WTC11 (cell line): Measurements from ENCODE around the gene ASS1. TPM values are rescaled to one million over a fixed set of nuclear protein-coding genes. Genes with fewer than 3 reads are reported as not detected.

ENCODE experiments used
- ATAC-seq: fragments of 200-7000 bp; cut with Tn5 transposase; 2 replicates; pipeline ENCODE4 v1.10.0; 2021; ENCODE audit warnings: mild to moderate bottlenecking, moderate library complexity
- CTCF ChIA-PET: fragments of 300-600 bp; sonication (Branson Sonifier 250); formaldehyde crosslinking; loops from one replicate; lab custom pipeline; 2021; ENCODE audit warnings: antibody characterized with exemption; lab: Charles Lee
- POLR2A ChIA-PET: fragments of 350-600 bp; sonication (Branson Sonifier 250); formaldehyde crosslinking; loops from one replicate; lab custom pipeline; 2021; ENCODE audit warnings: antibody characterized with exemption; lab: Charles Lee
- DNase-seq: peaks from one replicate; pipeline ENCODE4 v3.0.0; 2021; ENCODE audit warnings: low spot score
- H3K27ac Mint-ChIP-seq: 2 replicates; pipeline ENCODE4 v1.8.0; 2021; ENCODE audit warnings: mixed read lengths
- H3K27me3 Mint-ChIP-seq: 2 replicates; pipeline ENCODE4 v1.8.0; 2021; ENCODE audit warnings: low read depth, mild to moderate bottlenecking, moderate library complexity, mixed read lengths
- H3K36me3 Mint-ChIP-seq: 2 replicates; pipeline ENCODE4 v1.8.0; 2021; ENCODE audit warnings: mixed read lengths
- H3K4me1 Mint-ChIP-seq: 2 replicates; pipeline ENCODE4 v1.8.0; 2022; ENCODE audit warnings: mixed read lengths
- H3K4me3 Mint-ChIP-seq: 2 replicates; pipeline ENCODE4 v1.8.0; 2021; ENCODE audit warnings: mild to moderate bottlenecking, moderate library complexity, mixed read lengths
- H3K9me3 Mint-ChIP-seq: 2 replicates; pipeline ENCODE4 v1.8.0; 2021; ENCODE audit warnings: mixed read lengths
- AFF4 ChIP-seq: sonication (generic); formaldehyde crosslinking; IDR thresholded peaks from 2 replicates; pipeline ENCODE4 v1.8.1; 2023; ENCODE audit warnings: mild to moderate bottlenecking, missing genetic modification reagents, borderline replicate concordance
- AR ChIP-seq: fragments of 250-450 bp; sonication (Bioruptor Pico); IDR thresholded peaks from 2 replicates; pipeline ENCODE4 v1.9.0; 2021; ENCODE audit warnings: mild to moderate bottlenecking
- CBFB ChIP-seq: sonication (generic); formaldehyde crosslinking; IDR thresholded peaks from 2 replicates; pipeline ENCODE4 v1.8.1; 2022; ENCODE audit warnings: mild to moderate bottlenecking, low read depth, missing genetic modification reagents
- E2F5 ChIP-seq: sonication (generic); formaldehyde crosslinking; IDR thresholded peaks from 2 replicates; pipeline ENCODE4 v1.8.1; 2022; ENCODE audit warnings: mild to moderate bottlenecking, moderate library complexity, missing genetic modification reagents
- ERG ChIP-seq: fragments of 250-450 bp; sonication (Bioruptor Pico); IDR thresholded peaks from 2 replicates; pipeline ENCODE4 v1.8.0; 2021; ENCODE audit warnings: mild to moderate bottlenecking
- FOXJ3 ChIP-seq: sonication (generic); formaldehyde crosslinking; IDR thresholded peaks from 2 replicates; pipeline ENCODE4 v1.9.0; 2021; ENCODE audit warnings: missing genetic modification reagents, mild to moderate bottlenecking, borderline replicate concordance
- GABPB1 ChIP-seq: sonication (generic); formaldehyde crosslinking; IDR thresholded peaks from 2 replicates; pipeline ENCODE4 v1.8.1; 2023; ENCODE audit warnings: mild to moderate bottlenecking, missing genetic modification reagents
- HMGA2 ChIP-seq: fragments of 250-450 bp; sonication (Bioruptor Pico); IDR thresholded peaks from 2 replicates; pipeline ENCODE4 v1.4.0; 2021; ENCODE audit warnings: mild to moderate bottlenecking, moderate library complexity
- HMGXB4 ChIP-seq: sonication (generic); formaldehyde crosslinking; IDR thresholded peaks from 2 replicates; pipeline ENCODE4 v1.8.1; 2023; ENCODE audit warnings: mild to moderate bottlenecking, moderate library complexity, missing genetic modification reagents
- MAX ChIP-seq: sonication (generic); formaldehyde crosslinking; IDR thresholded peaks from 2 replicates; pipeline ENCODE4 v1.8.0; 2022; ENCODE audit warnings: mild to moderate bottlenecking, missing genetic modification reagents
- NFATC4 ChIP-seq: fragments of 250-450 bp; sonication (Bioruptor Pico); IDR thresholded peaks from 2 replicates; pipeline ENCODE4 v1.9.0; 2021; ENCODE audit warnings: mild to moderate bottlenecking
- PRDM15 ChIP-seq: sonication (generic); formaldehyde crosslinking; IDR thresholded peaks from 2 replicates; pipeline ENCODE4 v1.8.0; 2022; ENCODE audit warnings: missing genetic modification reagents
- SMAD3 ChIP-seq: sonication (generic); formaldehyde crosslinking; IDR thresholded peaks from 2 replicates; pipeline ENCODE4 v1.8.0; 2022; ENCODE audit warnings: missing genetic modification reagents, mild to moderate bottlenecking, borderline replicate concordance
- USF1 ChIP-seq: sonication (generic); formaldehyde crosslinking; IDR thresholded peaks from 2 replicates; pipeline ENCODE4 v1.8.0; 2022; ENCODE audit warnings: mild to moderate bottlenecking, missing genetic modification reagents
- ZNF219 ChIP-seq: sonication (generic); formaldehyde crosslinking; IDR thresholded peaks from 2 replicates; pipeline ENCODE4 v1.8.0; 2023; ENCODE audit warnings: missing genetic modification reagents, mild to moderate bottlenecking, borderline replicate concordance
- ZNF232 ChIP-seq: sonication (generic); formaldehyde crosslinking; IDR thresholded peaks from 2 replicates; pipeline ENCODE4 v1.8.0; 2022; ENCODE audit warnings: mild to moderate bottlenecking, missing genetic modification reagents
- ZNF396 ChIP-seq: fragments of 250-450 bp; sonication (Bioruptor Pico); IDR thresholded peaks from 2 replicates; pipeline ENCODE4 v1.8.0; 2021; ENCODE audit warnings: mild to moderate bottlenecking, moderate library complexity, borderline replicate concordance
- ZNF425 ChIP-seq: fragments of 250-450 bp; sonication (Bioruptor Pico); conservative IDR thresholded peaks from 2 replicates; pipeline ENCODE4 v1.9.0; 2021; ENCODE audit warnings: mild to moderate bottlenecking
- total RNA-seq: library from RNA; stranded (reverse); gene quantifications from 3 replicates; pipeline ENCODE4 v1.2.3, GENCODE V29; 2021

Gene ASS1
- total RNA-seq, 1 experiment from 2014 or later = 95.7 TPM

GRCh38 chr9:130426883-130427282, 17.9 kb upstream of the ASS1 start (continued):
- no peak for TF ChIP-seq AFF4
- TF ChIP-seq ZNF232 = no peak
- TF ChIP-seq FOXJ3 (CRISPR knock-in tag) = no peak
- no peak for TF ChIP-seq CBFB
- TF ChIP-seq SMAD3 = no peak
- TF ChIP-seq ZNF425 (CRISPR knock-in tag) = no peak
- no peak for TF ChIP-seq ERG
- TF ChIP-seq, all 79 proteins: peak for 0

- CTCF ChIA-PET = interaction anchor here (0.9 to 1.7 kb wide), 2 partner anchors 27 to 100 kb away, joined by 4 to 7 read pairs; no protein-coding TSS in a partner anchor
- Mint-ChIP-seq H3K4me3 (no peak overlapping the region), H3K36me3 (no peaks in the 10 kb centered on the region), H3K4me1 (peaks cover 15% of the 10 kb centered on the region), H3K27ac (no peak overlapping the region), H3K9me3 (no peaks in the 10 kb centered on the region), H3K27me3 (peaks cover 3% of the 10 kb centered on the region)
- ATAC-seq = no peak
- POLR2A ChIA-PET = no interaction called here
- no peak for DNase-seq
- TF ChIP-seq GABPB1 (no peak), ZNF396 (CRISPR knock-in tag) (no peak), E2F5 (CRISPR knock-in tag) (no peak), MAX (CRISPR knock-in tag) (no peak), HMGA2 (CRISPR knock-in tag) (no peak), AR (no peak), HMGXB4 (no peak), ZNF219 (no peak), USF1 (CRISPR knock-in tag) (no peak), NFATC4 (no peak), PRDM15 (CRISPR knock-in tag) (no peak)
Measured at GRCh38 chr9:130427326-130427725, 17.4 kb upstream of the ASS1 start.
